ENCODE data around the gene DNASE1L1.

Gene DNASE1L1

DNA sequence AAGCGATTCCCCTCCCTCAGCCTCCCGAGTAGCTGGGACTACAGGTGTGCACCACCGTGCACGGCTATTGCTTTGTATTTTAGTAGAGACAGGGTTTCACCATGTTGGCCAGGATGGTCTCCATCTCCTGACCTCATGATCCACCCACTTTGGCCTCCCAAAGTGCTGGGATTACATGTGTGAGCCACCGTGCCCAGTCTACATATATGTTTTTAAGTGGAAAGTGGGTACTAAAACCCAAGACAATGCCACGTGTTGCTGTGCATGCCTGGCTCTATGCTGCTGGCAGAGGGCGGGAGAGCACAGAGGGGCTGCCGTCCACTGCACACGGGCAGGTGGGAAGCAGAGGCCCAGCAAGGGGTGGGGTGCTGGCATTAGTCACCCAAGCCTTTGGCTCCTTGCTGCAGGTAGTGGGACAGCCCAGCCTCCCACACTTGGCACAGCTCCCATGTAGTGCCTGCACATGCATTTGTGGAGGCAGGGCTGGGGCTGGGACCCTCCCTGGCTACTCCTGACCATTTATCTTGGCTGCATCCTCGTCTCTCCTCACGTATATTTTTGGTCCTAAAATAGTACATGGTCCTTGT lies 26.5 kb downstream of the DNASE1L1 start:
- DNase-seq (ENCODE audit: low read depth), result no peak

DNA sequence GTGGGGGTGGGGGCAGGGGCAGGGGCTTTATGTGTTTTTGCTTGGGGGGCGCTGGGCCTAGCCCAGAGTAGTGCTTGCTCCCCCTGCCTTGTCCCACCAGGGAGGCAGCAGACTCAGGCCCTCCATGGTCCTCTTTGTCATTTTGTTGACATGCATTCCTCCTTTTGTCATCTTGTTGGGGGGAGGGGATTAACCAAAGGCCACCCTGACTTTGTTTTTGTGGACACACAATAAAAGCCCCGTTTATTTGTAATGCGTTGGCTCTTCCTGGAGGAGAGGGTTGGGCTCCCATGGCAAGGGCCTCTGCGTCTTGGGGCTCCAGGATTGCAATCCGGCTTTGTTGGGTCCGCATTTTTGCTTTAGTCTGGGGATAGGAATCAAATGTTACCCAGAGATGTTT lies 27.8 kb downstream of the DNASE1L1 start:
- DNase-seq (ENCODE audit: low read depth), result no peak

- DNase-seq (ENCODE audit: low read depth), result no peak
Measured at GRCh38 chrX:154380787-154381186, 28.3 kb downstream of the DNASE1L1 start.

- no peak for DNase-seq (ENCODE audit: low read depth)
Measured at GRCh38 chrX:154380153-154380552, 28.9 kb downstream of the DNASE1L1 start.

DNA sequence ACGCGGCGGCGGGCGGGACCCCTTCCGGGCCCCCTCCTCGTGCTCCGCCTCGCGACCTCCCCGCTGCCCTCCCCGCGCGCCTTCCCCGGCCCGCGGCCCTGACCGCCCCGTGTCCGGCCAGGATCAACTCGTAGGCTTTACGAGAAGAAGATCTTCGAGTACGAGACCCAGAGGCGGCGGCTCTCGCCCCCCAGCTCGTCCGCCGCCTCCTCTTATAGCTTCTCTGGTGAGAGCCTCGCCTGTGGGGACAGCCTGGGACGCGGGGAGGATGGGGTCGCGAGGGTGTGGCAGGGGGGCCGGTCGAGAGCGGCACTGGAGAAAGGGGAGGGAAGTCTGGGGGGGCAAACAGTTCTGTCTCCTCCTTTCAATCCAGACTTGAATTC lies 29.5 kb downstream of the DNASE1L1 start:
- no peak for DNase-seq (ENCODE audit: low read depth)

- peak; percentile 93 for DNase-seq (ENCODE audit: low read depth)
Measured at GRCh38 chrX:154378799-154379568, 30.1 kb downstream of the DNASE1L1 start, which contains the start of gene EMD. TSS of gene EMD (plus strand) at chrX:154379295. CDS start at chrX:154379485, 190 bp downstream.

GRCh38 chrX:154378059-154378798 lies 30.8 kb downstream of the DNASE1L1 start:
- peak; percentile 95 for DNase-seq (ENCODE audit: low read depth)

DNA sequence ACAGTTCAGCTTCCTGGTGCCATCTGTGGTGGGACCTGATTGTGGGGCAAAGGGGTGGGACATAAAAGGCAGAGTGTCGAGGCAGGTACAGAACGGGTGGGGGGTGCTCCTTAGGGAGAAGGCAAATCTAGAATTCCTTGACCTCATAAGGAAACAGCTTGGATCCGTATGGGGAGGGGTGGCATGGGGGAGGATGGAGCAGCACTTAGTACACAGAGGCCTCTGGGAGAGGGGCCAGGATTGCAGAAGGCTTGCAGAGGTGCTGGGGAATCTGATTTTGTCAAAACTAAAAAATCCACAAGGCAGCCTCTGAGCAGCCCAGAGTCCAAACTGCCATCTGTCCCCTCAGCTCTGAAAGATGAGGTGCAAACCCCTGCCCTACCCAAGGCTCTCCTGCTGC lies 32.3 kb downstream of the DNASE1L1 start:
- DNase-seq (ENCODE audit: low read depth), result no peak

- no peak for DNase-seq (ENCODE audit: low read depth)
Measured at GRCh38 chrX:154375156-154375504, 33.9 kb downstream of the DNASE1L1 start.

GRCh38 chrX:154374313-154375155 lies 34.5 kb downstream of the DNASE1L1 start, which contains the start of gene FLNA:
TSS of gene FLNA (minus strand) at chrX:154374634. CDS start at chrX:154371245, 3,389 bp downstream.
- DNase-seq (ENCODE audit: low read depth), result no peak

GRCh38 chrX:154373340-154374306 lies 35.4 kb downstream of the DNASE1L1 start:
- no peak for DNase-seq (ENCODE audit: low read depth)

DNA sequence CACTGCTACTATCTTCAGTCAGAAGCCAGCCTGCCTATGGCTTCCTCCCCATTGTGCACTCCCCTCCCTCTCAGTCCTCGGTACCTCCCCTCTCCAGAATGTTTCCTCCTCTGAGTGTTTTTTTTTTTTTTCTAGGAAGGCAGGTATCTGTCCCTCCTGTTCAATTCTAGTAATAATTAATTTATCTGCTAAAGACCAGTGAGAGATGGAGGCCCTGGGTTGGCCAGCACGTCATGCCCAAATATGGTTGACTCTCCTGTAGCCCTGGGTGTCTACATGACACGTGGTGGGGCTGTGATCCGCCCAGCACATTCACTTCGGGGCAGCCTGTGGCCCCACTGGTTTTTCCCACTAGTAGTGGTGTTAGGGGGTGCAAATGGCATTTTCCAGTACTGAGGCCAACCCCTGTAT lies 36.4 kb downstream of the DNASE1L1 start:
- peak; percentile 41 for DNase-seq (ENCODE audit: low read depth)

- no peak for DNase-seq (ENCODE audit: low read depth)
Measured at GRCh38 chrX:154371789-154372300, 37.2 kb downstream of the DNASE1L1 start.

DNA sequence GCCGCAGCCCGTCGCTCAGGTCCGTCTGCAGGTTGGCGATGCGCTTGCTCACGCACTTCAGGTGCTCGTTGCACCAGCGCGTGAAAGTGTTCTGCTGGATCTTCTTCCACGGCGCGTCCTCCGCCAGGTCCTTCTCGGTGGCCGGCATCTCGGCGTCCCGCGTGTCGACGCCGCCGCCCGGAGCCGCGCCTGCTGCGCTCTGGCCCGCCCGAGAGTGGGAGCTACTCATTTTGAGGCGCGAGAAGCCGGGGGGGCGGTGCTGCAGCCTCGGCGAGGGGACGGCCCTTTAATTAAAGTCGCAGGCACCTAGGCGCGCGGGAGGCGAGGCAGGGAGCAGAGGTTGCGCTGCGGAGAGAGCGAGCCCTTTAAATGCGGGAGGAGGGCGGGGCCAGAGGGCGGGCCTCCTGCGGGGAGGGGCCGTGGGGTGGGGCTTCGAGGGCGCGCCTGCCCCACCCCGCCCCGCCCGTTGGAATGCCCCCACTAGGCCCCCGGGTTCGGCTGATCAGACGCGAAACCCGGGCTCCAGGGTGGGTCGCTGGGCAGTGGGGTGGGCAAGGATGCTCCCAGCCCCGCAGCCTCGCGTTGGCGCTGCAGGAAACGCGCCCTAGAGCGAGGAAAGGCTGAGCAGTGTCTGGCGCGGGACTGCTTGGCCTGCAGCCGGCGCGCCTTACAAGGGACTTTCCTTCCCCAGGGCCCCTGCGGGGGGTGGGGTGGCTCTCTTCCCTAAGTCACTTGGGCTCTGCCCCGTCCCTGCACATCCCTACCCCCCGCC lies 37.9 kb downstream of the DNASE1L1 start:
- DNase-seq (ENCODE audit: low read depth), result peak; percentile 88

GRCh38 chrX:154370300-154371016 lies 38.6 kb downstream of the DNASE1L1 start:
- no peak for DNase-seq (ENCODE audit: low read depth)

DNA sequence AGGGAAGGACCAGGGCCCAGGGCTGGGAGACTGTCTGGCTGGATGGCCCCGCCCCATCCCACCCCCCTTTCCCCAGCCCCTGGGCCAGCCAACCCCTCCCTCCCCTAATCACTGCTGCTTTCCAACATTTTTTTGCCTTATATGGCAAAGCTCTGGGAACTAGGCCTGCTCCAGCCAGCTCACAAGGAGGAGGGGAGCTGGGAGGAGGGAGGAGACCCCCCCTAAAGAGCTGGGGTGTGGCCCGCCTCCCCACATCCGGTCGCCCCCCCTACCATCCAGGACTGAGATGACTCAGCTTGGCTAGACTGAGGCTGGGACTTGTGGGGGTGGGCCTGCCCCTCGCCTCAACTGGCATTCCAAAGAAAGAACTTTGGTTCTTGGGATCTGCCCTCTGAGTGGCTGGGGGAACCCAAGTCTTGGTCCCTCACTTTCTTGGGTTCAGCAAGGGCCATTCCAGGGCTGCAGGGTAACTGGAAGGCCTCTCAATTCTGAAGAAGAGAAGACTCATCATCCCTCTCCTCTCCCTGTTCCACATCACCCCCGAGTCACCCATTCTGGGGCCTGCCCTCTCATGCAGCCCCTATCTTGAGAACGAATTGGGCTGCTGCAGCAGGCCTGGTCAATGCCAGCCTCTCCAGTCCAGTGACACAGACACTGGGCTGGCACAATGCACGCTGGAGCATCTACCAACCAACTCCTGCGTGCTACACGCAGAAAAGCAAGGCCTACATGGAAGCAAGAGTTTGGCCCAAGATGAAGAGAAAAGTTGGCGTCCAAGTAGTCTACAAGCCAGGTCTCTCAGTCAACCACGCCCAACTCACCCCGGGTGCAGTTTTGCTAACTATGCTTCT lies 39.4 kb downstream of the DNASE1L1 start:
- DNase-seq (ENCODE audit: low read depth), result peak; percentile 80

- peak; percentile 97 for DNase-seq (ENCODE audit: low read depth)
Measured at GRCh38 chrX:154368630-154369448, 40.2 kb downstream of the DNASE1L1 start.
